Fibroblast of mammary gland (primary cell): ENCODE data around the gene CLDN7.

Source experiments
- DNase-seq: peaks from one replicate; pipeline ENCODE4 v3.0.0-alpha.2; 2010; ENCODE audit warnings: low read depth
- H3K4me3 ChIP-seq: 2 replicates; pipeline ENCODE4 v1.5.1; 2011; ENCODE audit warnings: low read depth, mild to moderate bottlenecking, low read length, moderate library complexity; ENCODE audit not compliant: control insufficient read depth
- TF ChIP-seq, protein P1 (sequence below): conservative IDR thresholded peaks from 2 replicates; pipeline ENCODE4 v1.5.1; 2011; ENCODE audit warnings: low read depth, low read length, inconsistent platforms; ENCODE audit not compliant: control insufficient read depth, insufficient read depth

CLDN7 gene

DNA sequence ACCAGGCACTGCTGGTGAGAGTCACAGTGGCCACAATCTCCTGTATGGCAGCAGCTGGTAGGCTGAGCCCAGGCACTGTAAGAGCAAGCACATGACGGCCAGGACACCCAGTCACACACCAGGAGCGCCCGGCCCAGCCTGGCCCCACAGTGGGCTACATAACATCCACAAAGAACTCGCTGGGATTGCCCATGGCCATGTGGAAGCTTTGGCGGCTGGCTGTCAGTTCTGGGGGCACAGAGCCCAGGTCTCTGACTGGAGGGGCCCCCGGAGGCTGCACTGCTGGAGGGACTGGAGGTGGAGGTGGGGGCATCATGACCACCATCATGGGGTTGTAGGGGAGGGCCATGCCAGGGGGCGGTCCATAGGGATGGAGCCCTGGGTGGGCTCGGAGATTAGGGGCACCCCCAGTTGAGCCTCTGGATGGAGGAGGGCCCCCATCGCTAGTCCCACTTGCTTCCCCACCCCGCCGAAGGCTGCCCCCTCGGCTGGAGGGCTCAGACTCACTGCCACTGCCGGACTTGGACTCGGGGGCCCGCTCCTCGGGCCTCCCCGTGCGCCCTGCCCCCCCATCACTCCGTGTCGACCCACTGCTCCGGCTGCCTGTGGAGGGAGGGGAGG lies 36.5 kb downstream of the CLDN7 start:
- no peak overlapping the region for H3K4me3 ChIP-seq
- no peak for DNase-seq
- TF ChIP-seq, protein P1, sequence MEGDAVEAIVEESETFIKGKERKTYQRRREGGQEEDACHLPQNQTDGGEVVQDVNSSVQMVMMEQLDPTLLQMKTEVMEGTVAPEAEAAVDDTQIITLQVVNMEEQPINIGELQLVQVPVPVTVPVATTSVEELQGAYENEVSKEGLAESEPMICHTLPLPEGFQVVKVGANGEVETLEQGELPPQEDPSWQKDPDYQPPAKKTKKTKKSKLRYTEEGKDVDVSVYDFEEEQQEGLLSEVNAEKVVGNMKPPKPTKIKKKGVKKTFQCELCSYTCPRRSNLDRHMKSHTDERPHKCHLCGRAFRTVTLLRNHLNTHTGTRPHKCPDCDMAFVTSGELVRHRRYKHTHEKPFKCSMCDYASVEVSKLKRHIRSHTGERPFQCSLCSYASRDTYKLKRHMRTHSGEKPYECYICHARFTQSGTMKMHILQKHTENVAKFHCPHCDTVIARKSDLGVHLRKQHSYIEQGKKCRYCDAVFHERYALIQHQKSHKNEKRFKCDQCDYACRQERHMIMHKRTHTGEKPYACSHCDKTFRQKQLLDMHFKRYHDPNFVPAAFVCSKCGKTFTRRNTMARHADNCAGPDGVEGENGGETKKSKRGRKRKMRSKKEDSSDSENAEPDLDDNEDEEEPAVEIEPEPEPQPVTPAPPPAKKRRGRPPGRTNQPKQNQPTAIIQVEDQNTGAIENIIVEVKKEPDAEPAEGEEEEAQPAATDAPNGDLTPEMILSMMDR = no peak

DNA sequence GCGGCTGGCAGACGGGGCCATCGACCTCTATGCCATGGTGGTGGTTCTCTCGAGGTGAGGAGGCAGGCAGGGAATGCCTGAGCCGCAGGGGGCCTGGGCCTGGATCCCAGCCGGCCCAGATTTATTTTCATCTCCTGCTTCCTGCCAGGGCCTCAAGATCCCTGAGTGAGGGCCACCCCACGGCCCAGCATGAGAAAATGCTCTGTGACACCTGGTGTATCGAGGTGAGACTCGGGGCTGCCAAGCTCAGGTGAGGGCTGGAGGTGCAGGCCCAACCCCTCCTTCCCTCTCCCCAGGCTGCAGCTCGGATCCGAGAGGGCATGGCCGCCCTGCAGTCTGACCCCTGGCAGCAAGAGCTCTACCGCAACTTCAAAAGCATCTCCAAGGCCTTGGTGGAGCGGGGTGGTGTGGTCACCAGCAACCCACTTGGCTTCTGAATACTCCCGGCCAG lies 37.6 kb downstream of the CLDN7 start:
- DNase-seq = no peak
- TF ChIP-seq, protein P1 = no peak
- no peak overlapping the region for H3K4me3 ChIP-seq

DNA sequence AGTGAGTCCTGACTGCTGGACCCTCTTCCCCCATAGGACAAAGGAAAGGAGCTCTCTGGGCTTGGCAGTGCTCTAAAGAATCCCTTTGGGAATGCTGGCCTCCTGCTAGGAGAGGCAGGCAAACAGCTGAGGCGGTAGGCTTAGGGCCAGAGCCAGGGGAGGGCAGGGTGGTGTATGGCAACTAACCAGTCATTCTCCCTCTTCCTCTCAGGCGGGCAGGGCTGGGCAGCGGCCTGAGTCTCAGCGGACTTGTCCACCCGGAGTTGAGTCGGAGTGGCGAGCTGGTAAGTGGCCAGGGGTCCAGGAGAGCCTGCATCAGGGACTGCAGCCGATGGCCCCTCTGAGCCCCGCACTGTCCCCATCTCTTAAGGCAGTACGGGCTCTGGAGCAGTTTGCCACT lies 38.2 kb downstream of the CLDN7 start:
- TF ChIP-seq, protein P1 = no peak

DNA sequence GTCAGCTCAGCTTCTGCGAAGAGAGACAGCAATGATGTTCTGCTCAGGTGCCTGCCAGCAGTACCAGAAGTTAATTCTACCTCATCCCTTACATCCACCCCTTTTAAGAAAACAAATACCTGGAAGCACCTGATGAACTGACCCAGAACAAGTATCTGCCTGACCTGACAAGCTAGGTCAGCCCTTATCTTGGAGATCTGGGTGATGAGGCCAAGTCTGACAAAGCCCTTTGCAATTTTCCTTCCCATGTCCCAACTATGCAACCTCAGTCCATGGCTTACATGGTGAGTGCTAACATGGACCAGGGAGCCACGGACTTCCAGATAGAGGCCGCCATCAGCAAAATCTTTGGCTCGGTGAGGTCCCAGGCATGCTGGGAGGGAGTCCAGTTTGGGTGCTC lies 38.9 kb downstream of the CLDN7 start:
- no peak for DNase-seq

More for the DNA sequence above, 38.2 kb downstream of the CLDN7 start:
- no peak overlapping the region for H3K4me3 ChIP-seq
- no peak for DNase-seq

DNA sequence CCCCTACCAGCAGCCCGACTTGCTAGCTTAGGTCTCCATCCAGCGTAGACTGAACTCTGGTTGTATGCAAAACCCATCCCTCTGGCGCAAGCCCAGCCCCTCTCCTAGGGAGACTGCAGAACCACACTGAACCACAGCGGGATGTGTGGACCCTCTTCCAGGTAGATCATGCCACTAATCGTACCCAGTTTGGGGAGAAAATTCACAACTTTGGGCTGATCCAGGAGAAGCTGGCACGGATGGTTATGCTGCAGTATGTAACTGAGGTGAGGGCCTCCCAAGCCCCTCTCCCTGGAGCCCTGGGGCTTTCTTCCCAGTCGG lies 39.3 kb downstream of the CLDN7 start:
- TF ChIP-seq, protein P1 = no peak
- DNase-seq = no peak

More for the DNA sequence above, 38.9 kb downstream of the CLDN7 start:
- no peak overlapping the region for H3K4me3 ChIP-seq
- TF ChIP-seq, protein P1 = no peak

DNA sequence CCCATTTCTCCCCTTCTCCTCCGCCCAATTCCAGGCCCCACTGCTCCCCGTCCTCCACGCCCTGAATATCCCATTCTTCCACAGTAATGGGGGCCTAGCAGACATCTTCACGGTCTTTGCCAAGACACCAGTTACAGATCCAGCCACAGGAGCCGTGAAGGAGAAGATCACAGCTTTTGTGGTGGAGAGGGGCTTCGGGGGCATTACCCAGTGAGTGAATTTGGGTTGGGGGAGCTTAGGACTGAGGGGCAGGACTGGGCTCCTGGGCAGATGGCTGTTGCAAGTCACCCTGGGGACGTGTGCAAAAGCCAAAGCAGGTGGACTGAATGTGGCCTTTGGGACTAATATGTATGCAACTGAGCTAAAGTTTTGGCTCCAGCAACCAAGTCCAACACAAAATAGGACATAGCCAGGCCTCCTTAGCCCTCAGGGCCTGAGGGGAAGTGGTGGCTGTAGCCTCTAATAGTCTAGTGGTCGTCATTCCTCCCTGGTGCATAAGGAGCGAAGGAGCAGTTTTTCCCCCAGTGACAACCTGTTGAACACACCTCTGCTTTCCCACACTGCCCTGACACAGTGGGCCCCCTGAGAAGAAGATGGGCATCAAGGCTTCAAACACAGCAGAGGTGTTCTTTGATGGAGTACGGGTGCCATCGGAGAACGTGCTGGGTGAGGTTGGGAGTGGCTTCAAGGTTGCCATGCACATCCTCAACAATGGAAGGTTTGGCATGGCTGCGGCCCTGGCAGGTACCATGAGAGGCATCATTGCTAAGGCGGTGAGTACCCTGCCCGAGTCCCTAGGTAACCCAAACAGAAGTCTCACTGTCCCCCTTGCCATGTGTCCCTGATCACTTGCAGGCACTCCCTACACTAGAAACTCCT lies 39.9 kb downstream of the CLDN7 start:
- no peak overlapping the region for H3K4me3 ChIP-seq
- no peak for DNase-seq
- TF ChIP-seq, protein P1 = no peak

More for the DNA sequence above, 39.3 kb downstream of the CLDN7 start:
- H3K4me3 ChIP-seq = no peak overlapping the region
